Neuronal stem cell (in vitro differentiated cells): Measurements from ENCODE around the gene KCNH2.

Experiments used
- DNase-seq: peaks from one replicate; pipeline ENCODE4 v3.0.0-alpha.2; 2013; ENCODE audit warnings: low spot score
- H2AFZ ChIP-seq: one replicate; pipeline ENCODE4 v1.6.1; 2013; ENCODE audit warnings: mild to moderate bottlenecking, low read length, inconsistent platforms
- H2AK5ac ChIP-seq: 2 replicates; pipeline ENCODE4 v1.6.1; 2013; ENCODE audit warnings: low read depth, mild to moderate bottlenecking, inconsistent platforms, low read length, moderate library complexity, mixed read lengths
- H2BK120ac ChIP-seq: 2 replicates; pipeline ENCODE4 v1.6.1; 2013; ENCODE audit warnings: low read depth, mild to moderate bottlenecking, inconsistent platforms, low read length, moderate library complexity, mixed read lengths
- H2BK12ac ChIP-seq: one replicate; pipeline ENCODE4 v1.6.1; 2013; ENCODE audit warnings: low read length, inconsistent platforms
- H2BK15ac ChIP-seq: 2 replicates; pipeline ENCODE4 v1.6.1; 2013; ENCODE audit warnings: mild to moderate bottlenecking, low read length, inconsistent platforms, mixed read lengths
- H2BK5ac ChIP-seq: one replicate; pipeline ENCODE4 v1.6.1; 2013; ENCODE audit warnings: inconsistent platforms, mild to moderate bottlenecking, low read length, moderate library complexity
- H3K14ac ChIP-seq: one replicate; pipeline ENCODE4 v1.6.1; 2013; ENCODE audit warnings: low read length, inconsistent platforms
- H3K18ac ChIP-seq: 2 replicates; pipeline ENCODE4 v1.6.1; 2013; ENCODE audit warnings: low read length, inconsistent platforms
- H3K23ac ChIP-seq: 2 replicates; pipeline ENCODE4 v1.6.1; 2013; ENCODE audit warnings: low read depth, mild to moderate bottlenecking, mixed read lengths, low read length, inconsistent platforms; ENCODE audit not compliant: poor library complexity
- H3K27ac ChIP-seq: replicated peaks from 3 replicates; pipeline ENCODE4 v1.5.1; 2013; ENCODE audit warnings: low read length, inconsistent platforms
- H3K27me3 ChIP-seq, 3 experiments: 2 replicates each; pipeline ENCODE4 v1.6.1; 2013; ENCODE audit warnings: low read length in 3 of 3, mild to moderate bottlenecking in 2 of 3, inconsistent platforms in 1 of 3, low read depth in 1 of 3, mixed read lengths in 1 of 3, moderate library complexity in 1 of 3; ENCODE audit not compliant: control insufficient read depth in 3 of 3, insufficient read depth in 3 of 3
- H3K36me3 ChIP-seq, 2 donors: replicated peaks in 1 of 2; 2 replicates each; pipeline ENCODE4 v1.6.1; 2013; ENCODE audit warnings: low read length in 2 of 2; ENCODE audit not compliant: control insufficient read depth in 2 of 2, insufficient read depth in 2 of 2
- H3K4ac ChIP-seq: 2 replicates; pipeline ENCODE4 v1.6.1; 2013; ENCODE audit warnings: inconsistent platforms, mild to moderate bottlenecking, low read length, moderate library complexity
- H3K4me1 ChIP-seq, 2 donors: 1 replicate in 1 of 2; 2 replicates in 1 of 2; pipeline ENCODE4 v1.6.1; 2013; ENCODE audit warnings: low read length in 2 of 2, low read depth in 1 of 2; ENCODE audit not compliant: control insufficient read depth in 2 of 2, insufficient read depth in 1 of 2
- H3K4me2 ChIP-seq: one replicate; pipeline ENCODE4 v1.6.1; 2013; ENCODE audit warnings: mild to moderate bottlenecking, low read length, inconsistent platforms; ENCODE audit not compliant: insufficient read depth, poor library complexity, severe bottlenecking
- H3K4me3 ChIP-seq, 2 donors: 2 replicates each; pipeline ENCODE4 v1.5.1; 2013; ENCODE audit warnings: low read length in 2 of 2, mild to moderate bottlenecking in 2 of 2, inconsistent platforms in 1 of 2, moderate library complexity in 1 of 2
- H3K79me1 ChIP-seq: one replicate; pipeline ENCODE4 v1.6.1; 2013; ENCODE audit warnings: low read depth, mild to moderate bottlenecking, inconsistent platforms, low read length, moderate library complexity
- H3K9ac ChIP-seq: one replicate; pipeline ENCODE4 v1.6.1; 2013; ENCODE audit warnings: mild to moderate bottlenecking, low read depth, low read length, inconsistent platforms; ENCODE audit not compliant: poor library complexity
- H3K9me3 ChIP-seq, 2 donors: replicated peaks in 1 of 2; 2 replicates each; pipeline versions ENCODE3 to v1.6.1; 2013; ENCODE audit warnings: low read length in 2 of 2, mild to moderate bottlenecking in 2 of 2, inconsistent platforms in 1 of 2, low read depth in 1 of 2, mixed read lengths in 1 of 2, moderate library complexity in 1 of 2; ENCODE audit not compliant: control insufficient read depth in 2 of 2, insufficient read depth in 1 of 2
- H4K8ac ChIP-seq: one replicate; pipeline ENCODE4 v1.6.1; 2013; ENCODE audit warnings: low read depth, mild to moderate bottlenecking, inconsistent platforms, low read length, moderate library complexity
- H4K91ac ChIP-seq: one replicate; pipeline ENCODE4 v1.6.1; 2013; ENCODE audit warnings: low read length, low read depth, mild to moderate bottlenecking, inconsistent platforms; ENCODE audit not compliant: poor library complexity
- WGBS, 2 donors: extraction: QIAGEN DNeasy Blood & Tissue Kit; methylation state at CpG; one replicate each; pipeline ENCODE4 v1.1.7; 2013; ENCODE audit warnings: missing lambda C conversion rate in 2 of 2, mixed read lengths in 1 of 2; ENCODE audit not compliant: insufficient read length in 2 of 2, insufficient replicate concordance in 1 of 2; ENCODE audit errors: extremely low coverage in 2 of 2; 5-methylcytosine and 5-hydroxymethylcytosine counted together

The KCNH2 gene

DNA sequence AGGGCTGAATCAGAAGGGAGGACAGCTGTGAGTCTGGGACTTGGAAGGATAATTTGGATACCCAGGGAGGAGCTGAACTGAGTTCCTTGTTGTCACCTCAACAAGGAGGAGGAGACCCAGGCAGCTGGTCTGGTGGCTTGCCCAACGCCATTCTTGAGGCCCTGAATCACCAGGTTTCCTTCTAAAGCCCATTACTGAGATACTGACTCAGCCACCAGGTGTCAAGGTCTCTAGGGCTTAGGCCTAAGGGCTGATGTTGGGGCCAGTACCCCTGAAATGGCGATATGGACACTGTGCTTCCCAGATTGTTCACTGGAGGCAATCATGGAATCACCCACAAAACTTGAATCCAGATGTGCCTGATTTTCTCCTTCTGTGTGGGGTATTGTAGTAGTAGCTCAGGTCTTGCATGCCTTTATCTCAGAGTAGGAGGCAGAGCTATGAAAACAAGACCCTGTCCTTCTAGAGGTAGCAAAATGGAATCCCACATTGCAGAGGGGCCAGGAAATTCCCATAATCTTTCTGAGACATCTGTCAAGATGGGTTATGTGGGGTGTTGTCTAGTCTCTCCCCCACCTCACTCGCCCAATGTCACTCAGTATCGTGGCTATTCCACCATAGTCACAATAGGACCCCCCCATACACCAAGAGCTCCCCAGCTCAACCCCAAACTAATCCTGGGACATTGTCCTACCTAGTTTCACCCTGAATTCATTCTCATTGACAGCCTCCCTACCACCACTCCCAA lies 48.0 kb upstream of the KCNH2 start:
- H3K4me2 ChIP-seq = no peak overlapping the region
- no peaks in the 10 kb centered on the region for H3K36me3 ChIP-seq
- no peak overlapping the region for H2BK5ac ChIP-seq
- no peak overlapping the region for H3K27ac ChIP-seq
- H4K91ac ChIP-seq = no peak overlapping the region
- no peak overlapping the region for H3K18ac ChIP-seq
- no peaks in the 10 kb centered on the region for H3K27me3 ChIP-seq
- no peak overlapping the region for H2BK12ac ChIP-seq
- H3K23ac ChIP-seq = no peak overlapping the region
- H3K9me3 ChIP-seq = no peaks in the 10 kb centered on the region
- no peak overlapping the region for H3K9ac ChIP-seq
- H3K4ac ChIP-seq = no peak overlapping the region
- peak overlapping the region; percentile 30 for H2BK15ac ChIP-seq
- H2BK120ac ChIP-seq = no peak overlapping the region
- peak overlapping the region; percentile 60 for H2AK5ac ChIP-seq
- no peak overlapping the region for H3K14ac ChIP-seq
- no CpG with 5 or more reads among the region's 4 CpGs for WGBS, 2 donors
- no peak for DNase-seq
- no peak overlapping the region for H4K8ac ChIP-seq
- H3K4me3 ChIP-seq = no peak overlapping the region
- peaks cover 2% of the 10 kb centered on the region for H3K79me1 ChIP-seq
- H3K4me1 ChIP-seq = peaks cover 6 to 16% of the 10 kb centered on the region in 2 donors
- H2AFZ ChIP-seq = no peak overlapping the region

DNA sequence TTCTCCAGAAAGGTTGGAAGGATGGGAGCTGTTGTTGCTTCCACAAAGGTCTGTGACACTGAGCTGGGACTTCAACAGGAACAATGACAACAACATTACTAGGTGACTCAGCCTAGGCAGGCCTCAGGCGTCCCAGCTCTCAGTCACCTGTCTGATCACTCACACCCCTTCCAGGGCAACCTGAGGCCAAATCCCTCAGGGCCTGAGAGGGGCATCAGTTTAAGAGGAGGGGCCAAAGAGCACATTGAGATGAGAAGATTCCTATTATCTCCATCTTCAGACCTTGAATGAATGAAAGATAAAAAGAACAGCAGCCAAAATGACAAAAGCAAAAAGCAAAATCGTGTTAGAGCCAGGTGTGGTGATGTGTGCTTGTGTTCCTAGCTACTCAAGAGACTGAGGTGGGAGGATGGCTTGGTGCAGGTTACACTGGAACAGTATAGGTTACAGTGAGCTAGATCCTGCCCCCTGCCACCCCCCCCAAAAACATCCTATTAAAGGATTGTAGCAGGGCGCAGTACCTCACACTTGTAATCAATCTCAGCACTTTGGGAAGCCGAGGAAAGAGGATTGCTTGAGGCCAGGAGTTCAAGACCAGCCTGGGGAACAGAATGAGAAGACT lies 46.4 kb upstream of the KCNH2 start, which contains the start of gene ATG9B:
ATG9B (minus strand) TSS at position 60 of the 622 bp plus-strand sequence. CDS start 71 bp downstream, outside the sequence.
- H2BK5ac ChIP-seq = peak within 1 kb of the TSS; percentile 73
- H2BK15ac ChIP-seq = peak within 1 kb of the TSS; percentile 81
- peaks cover 22 to 30% of the 10 kb centered on the region in 2 donors for H3K4me1 ChIP-seq
- H2AK5ac ChIP-seq = peak within 1 kb of the TSS; percentile 72
- DNase-seq = no peak
- H3K4me2 ChIP-seq = no peak within 1 kb of the TSS
- H3K27ac ChIP-seq = no peak within 1 kb of the TSS
- WGBS, 2 donors = no CpG with 5 or more reads among the region's 4 CpGs
- no peaks in the 10 kb centered on the region for H3K36me3 ChIP-seq
- H4K91ac ChIP-seq = no peak within 1 kb of the TSS
- no peaks in the 10 kb centered on the region for H3K9me3 ChIP-seq
- H3K9ac ChIP-seq = no peak within 1 kb of the TSS
- H3K23ac ChIP-seq = peak within 1 kb of the TSS; percentile 87
- peak within 1 kb of the TSS; percentile 84 for H3K18ac ChIP-seq
- no peak within 1 kb of the TSS for H3K14ac ChIP-seq
- no peaks in the 10 kb centered on the region for H3K27me3 ChIP-seq
- peaks cover 2% of the 10 kb centered on the region for H3K79me1 ChIP-seq
- peak within 1 kb of the TSS; percentile 56 for H2BK120ac ChIP-seq
- H3K4ac ChIP-seq = peak within 1 kb of the TSS; percentile 72
- H2BK12ac ChIP-seq = peak within 1 kb of the TSS; percentile 69
- H2AFZ ChIP-seq = no peak within 1 kb of the TSS
- H4K8ac ChIP-seq = peak within 1 kb of the TSS; percentile 1
- no peak within 1 kb of the TSS for H3K4me3 ChIP-seq

DNA sequence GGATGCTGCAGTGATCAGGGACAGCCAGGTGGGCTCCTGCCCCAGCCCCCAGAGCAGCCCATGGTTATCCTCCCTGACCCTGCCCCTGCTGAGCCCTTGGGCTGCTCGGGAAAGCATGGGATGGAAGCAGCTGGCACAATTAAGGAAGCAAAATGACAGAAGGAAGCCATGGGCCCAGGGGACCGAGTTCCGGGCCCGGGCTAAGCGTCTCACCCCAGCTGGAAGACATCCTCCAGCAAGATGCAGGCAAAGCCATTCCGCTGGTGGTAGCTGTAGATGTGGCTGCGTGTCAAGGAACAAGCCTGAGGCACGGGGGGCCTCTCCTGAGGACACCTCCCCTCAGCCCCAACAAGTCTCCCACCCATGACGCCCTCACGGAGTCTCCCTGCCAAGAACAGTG lies 45.1 kb upstream of the KCNH2 start:
- H3K9me3 ChIP-seq = peaks cover 0 to 2% of the 10 kb centered on the region in 2 donors
- no peak overlapping the region for H2AFZ ChIP-seq
- peak overlapping the region; percentile 73 for H2BK5ac ChIP-seq
- H3K79me1 ChIP-seq = peaks cover 2% of the 10 kb centered on the region
- peak overlapping the region; percentile 65 for H2BK15ac ChIP-seq
- peak overlapping the region; percentile 72 for H2AK5ac ChIP-seq
- H4K91ac ChIP-seq = no peak overlapping the region
- no peak for DNase-seq
- no peak overlapping the region for H3K14ac ChIP-seq
- H3K27me3 ChIP-seq = peaks cover 0 to 12% (median 0%) of the 10 kb centered on the region in 3 experiments
- H4K8ac ChIP-seq = peak overlapping the region; percentile 92
- H3K36me3 ChIP-seq = no peaks in the 10 kb centered on the region
- no peak overlapping the region for H3K27ac ChIP-seq
- H3K4me2 ChIP-seq = no peak overlapping the region
- H3K4me3 ChIP-seq = no peak overlapping the region
- peak overlapping the region; percentile 69 for H2BK12ac ChIP-seq
- H3K18ac ChIP-seq = peak overlapping the region; percentile 84
- H3K4ac ChIP-seq = peak overlapping the region; percentile 72
- WGBS, 2 donors = no CpG with 5 or more reads among the region's 10 CpGs
- H3K9ac ChIP-seq = no peak overlapping the region
- peak overlapping the region; percentile 87 for H3K23ac ChIP-seq
- peak overlapping the region; percentile 79 for H2BK120ac ChIP-seq
- H3K4me1 ChIP-seq = peaks cover 26 to 36% of the 10 kb centered on the region in 2 donors

DNA sequence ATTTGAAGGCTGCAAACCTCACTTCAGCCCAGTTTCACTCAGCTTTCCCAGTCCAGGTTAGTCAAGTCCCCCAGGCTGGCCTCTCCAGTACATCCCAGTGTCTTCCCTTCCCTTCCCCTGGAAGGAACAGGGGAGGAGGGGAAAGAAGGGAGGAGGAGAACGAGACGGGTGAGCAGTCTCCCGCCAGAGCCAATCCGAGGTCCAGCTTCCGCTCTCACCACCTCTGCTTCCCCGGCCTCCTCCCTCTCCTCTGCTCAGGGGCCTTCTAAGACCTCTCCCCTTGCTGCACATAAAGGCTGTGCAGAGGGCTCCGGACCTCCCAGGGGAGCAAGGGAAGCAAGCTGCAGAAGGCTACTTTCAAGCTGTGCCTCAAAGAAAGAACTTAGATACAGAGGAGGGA lies 42.1 kb upstream of the KCNH2 start:
- peak overlapping the region; percentile 13 for H3K18ac ChIP-seq
- no CpG with 5 or more reads among the region's 7 CpGs for WGBS, 2 donors
- H3K27ac ChIP-seq = peak overlapping the region; percentile 89
- H3K4me1 ChIP-seq = peaks cover 25 to 33% of the 10 kb centered on the region in 2 donors
- peaks cover 0 to 18% (median 0%) of the 10 kb centered on the region in 3 experiments for H3K27me3 ChIP-seq
- H3K9me3 ChIP-seq = peaks cover 0 to 2% of the 10 kb centered on the region in 2 donors
- peak overlapping the region; percentile 27 for H2BK12ac ChIP-seq
- H2BK5ac ChIP-seq = no peak overlapping the region
- no peaks in the 10 kb centered on the region for H3K36me3 ChIP-seq
- H2BK120ac ChIP-seq = no peak overlapping the region
- no peak overlapping the region for H2BK15ac ChIP-seq
- no peak overlapping the region for H2AK5ac ChIP-seq
- H3K14ac ChIP-seq = no peak overlapping the region
- no peak for DNase-seq
- H2AFZ ChIP-seq = peak overlapping the region; percentile 92
- peak overlapping the region in 1 of 2 donors; percentile 37 for H3K4me3 ChIP-seq
- peaks cover 2% of the 10 kb centered on the region for H3K79me1 ChIP-seq
- no peak overlapping the region for H3K9ac ChIP-seq
- H4K8ac ChIP-seq = no peak overlapping the region
- no peak overlapping the region for H4K91ac ChIP-seq
- H3K4me2 ChIP-seq = peak overlapping the region; percentile 19
- no peak overlapping the region for H3K4ac ChIP-seq
- no peak overlapping the region for H3K23ac ChIP-seq
